T-helper 9 cell (primary cell): Measurements from ENCODE around the gene TBX4.
"Not testable (repeated sequence)": the region's sequence is repeated elsewhere in the genome, so short reads cannot be mapped to it uniquely, and the experiment has no call there.

ENCODE experiments used
- DNase-seq: peaks from one replicate; pipeline ENCODE4 v3.0.0-alpha.2; 2020

The TBX4 gene

DNA sequence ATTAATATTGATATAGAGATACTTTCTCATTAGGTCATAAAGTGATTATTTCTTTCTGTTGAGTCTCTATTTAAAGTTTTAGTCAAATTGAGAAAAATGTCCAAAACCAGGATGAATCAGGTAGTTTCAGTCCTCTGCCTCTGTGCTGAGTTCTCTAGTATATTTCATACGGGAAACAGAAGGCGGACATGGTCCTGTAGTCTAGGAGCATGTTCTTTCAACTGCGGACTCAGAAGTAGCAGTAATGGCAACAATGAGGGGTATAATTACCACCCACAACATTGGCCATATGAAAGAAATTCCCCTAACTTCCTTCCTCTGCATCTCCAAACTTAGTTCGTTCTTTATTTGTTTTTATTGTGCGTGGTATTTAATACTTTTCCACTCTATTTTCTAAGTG lies 50.1 kb downstream of the TBX4 start:
- no peak for DNase-seq

- DNase-seq, result no peak
These were observed 51.7 kb downstream of the TBX4 start for GRCh38 chr17:61503961-61504360.

DNA sequence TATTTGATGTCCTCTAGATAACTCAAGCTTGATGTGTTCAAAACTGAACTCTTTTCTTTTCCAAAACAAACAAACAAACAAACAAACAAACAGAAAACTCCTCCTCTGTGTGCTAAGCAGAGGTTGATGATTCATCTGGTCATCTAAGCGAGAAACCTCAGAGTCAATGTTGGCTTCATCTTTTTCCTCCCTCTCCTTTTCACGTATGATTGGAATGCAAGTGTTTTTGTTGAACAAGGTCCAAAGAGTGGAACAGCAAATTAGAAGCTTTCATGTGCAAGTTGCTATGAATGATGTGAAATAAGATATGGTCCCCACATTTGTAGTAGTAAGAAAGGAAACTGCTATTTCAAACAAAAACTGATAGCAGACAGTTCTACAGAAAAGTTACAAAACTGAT lies 52.5 kb downstream of the TBX4 start:
- no peak for DNase-seq

DNA sequence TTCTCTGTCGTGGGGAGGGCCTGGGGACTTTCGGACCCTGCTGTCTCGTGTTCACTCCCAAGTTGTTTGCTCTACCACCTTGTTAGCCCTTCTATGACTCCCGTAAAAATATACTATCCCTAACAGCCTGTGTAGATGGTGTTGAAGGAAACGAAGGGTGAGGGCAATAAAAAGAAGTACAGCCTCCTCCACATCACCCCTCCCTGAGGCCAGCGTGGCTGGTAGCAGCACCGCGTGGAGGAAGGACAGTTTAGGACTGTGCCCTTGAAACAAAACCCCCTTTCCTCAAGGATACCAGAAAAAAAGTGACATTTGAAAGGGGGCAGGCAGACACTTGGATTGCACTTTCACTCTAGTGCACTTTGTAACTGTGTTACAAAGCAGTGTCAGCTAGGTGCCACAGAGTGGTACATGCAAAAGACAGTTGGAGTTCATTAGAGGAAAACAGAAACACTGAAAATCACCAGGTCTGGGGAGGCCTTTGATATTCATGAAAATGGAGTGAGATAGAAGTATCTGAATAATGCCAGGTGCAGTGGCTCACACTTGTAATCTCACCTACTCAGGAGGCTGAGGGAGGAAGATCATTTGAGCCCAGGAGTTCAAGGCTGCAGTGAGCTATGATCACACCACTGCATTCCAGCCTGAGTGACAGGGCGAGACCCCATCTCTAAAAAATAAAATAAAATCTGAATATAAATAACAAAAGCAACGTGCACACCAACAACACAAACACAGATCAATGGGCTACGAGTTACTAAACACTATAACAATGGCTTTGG lies 53.8 kb downstream of the TBX4 start:
- no peak for DNase-seq

- DNase-seq, result no peak
These were observed 55.3 kb downstream of the TBX4 start for GRCh38 chr17:61507383-61508066.

DNA sequence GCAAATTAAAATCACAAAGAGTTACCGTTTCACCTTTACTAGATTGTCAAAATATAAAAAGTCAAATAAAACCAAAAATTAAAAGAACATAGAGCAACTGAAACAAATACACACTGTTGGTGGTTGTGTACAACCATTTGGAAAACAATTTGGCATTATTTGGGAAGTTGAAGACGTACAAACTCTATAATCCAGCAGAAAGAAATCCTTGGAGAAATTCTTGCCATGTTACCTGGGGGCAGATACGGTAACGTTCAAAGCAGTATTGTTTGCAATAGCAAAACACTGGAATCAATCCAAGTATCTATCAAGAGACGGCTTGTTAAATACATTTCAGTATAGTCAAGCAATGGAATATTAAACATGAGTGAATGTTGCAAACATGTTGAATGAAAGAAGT lies 56.7 kb downstream of the TBX4 start:
- DNase-seq, result no peak

- not testable (repeated sequence) for DNase-seq
These were observed 57.2 kb downstream of the TBX4 start for GRCh38 chr17:61509454-61509853.

DNA sequence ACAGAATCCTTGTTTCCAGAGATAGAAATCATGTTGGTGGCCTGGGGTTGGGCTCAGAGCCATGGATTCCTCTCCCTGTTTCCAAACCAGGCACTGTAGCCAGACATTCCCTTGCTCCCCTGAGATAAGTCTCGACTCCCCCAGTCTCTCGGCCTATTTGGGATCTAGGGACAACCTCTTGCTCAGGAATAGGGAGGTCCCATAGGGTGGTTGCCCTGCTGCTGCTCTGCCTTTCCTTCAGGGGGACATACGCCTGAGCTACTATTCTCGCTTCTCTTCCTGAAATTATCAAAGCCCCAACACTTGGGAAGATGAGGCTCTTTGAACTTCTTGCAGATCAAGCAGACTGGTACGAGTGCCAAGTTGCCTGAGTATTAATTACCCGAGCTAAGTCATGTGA lies 58.0 kb downstream of the TBX4 start:
- no peak for DNase-seq

DNA sequence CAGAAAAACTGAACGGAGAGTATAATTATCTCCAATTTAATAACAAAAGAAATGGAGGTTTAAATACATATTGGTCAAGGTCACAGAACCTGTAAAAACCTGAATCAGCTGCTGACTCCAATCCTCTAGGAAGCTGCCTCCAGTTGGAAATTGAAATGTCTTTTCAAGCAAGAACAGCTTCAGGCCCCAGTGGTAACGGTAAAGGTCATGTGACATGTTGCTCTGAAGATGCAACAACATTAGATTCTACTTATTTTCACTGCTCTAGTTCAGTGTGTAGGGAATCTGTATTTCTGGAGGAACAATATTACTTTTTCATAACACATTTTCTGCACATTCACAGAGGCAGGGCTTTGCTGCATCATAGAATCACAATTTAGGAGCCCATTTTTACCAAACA lies 58.8 kb downstream of the TBX4 start:
- no peak for DNase-seq

DNA sequence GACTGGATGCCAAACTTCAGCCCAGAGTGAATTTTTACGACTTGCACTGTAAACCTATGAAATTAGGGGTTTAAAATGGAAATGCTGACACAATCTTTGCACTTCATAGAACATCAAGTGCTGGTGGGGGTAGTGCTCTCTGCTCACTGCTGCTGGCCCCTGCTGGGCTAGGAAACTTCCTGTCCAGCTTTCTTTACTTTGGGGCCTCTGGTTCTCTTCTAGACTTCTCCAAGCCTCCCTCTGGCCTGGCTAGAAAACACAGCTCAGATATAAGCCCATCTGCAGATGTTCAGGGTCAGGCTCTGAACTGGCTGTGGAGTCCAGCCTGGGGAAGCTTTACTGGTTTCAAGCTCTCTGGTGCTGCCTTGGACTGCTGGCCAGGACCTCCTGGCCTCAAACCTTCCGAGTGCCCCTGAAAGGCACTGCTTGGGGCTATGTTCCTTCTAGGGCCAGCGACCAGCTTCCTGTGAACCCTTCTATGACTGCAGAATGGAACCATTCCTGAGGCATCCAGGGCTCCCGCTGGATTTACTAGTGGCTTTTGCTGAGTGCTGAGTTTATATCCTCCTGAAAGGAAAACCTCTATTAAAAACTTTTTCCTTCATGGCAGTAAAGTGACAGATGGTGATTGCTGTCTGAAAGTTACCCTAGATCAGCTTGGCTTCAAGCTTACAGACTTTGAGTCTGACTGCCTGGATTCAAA lies 59.4 kb downstream of the TBX4 start:
- DNase-seq, result no peak

DNA sequence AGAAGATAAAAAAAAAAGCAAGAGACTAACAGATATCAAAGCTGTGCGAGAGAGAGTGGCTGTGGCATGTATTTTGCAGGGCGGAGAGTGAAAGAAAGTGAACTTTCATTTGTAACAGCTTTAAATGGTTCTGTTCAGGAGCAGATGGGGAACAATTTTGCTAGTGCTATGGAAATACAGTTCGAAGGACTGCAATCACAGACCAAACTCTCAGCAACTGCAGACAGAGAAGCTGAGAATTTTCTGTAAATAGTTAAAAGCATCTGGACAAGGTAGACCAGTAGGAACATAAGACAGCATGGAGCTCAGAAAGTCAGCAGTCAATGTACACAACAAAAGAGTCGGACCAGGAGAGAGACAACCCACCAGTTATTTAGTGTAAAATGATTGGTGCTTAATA lies 62.3 kb downstream of the TBX4 start:
- no peak for DNase-seq

- DNase-seq, result no peak
These were observed 65.0 kb downstream of the TBX4 start for GRCh38 chr17:61517265-61517664.

DNA sequence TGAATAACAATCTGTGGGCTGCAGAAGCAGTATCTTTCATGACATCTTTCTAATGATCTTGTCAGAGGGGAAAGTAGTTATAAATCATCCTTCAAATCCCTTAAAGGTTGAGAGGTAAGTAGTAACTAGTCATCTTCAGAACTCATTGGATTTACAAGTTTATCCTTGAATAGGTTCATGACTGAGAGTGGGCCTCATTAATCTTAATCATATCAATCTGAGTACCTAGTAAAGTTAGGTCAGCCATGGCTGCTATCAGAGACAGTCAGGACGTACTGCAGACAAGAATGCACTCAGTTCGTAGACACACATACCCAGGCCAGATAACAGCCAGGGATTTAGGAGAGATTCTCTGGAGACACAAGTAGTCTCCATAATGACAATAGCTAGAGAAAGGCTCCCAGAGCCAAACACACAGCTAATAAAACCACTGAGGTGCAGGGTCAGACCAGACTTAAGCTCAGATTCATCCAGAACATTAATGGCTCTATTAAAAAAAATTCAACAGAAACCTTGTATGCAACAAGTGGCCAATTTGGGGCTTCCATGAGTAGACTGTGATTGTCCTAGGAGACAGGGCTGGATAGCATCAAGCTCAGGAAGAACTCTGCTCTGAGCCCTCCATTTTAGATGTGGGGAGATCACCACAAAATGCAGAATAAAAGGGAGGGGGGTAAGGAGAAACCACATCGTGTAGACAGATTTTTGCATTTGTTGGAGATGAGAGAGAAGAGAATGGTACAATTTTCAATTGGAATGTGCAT lies 65.8 kb downstream of the TBX4 start:
- no peak for DNase-seq

- DNase-seq, result no peak
These were observed 66.9 kb downstream of the TBX4 start for GRCh38 chr17:61519139-61519538.

DNA sequence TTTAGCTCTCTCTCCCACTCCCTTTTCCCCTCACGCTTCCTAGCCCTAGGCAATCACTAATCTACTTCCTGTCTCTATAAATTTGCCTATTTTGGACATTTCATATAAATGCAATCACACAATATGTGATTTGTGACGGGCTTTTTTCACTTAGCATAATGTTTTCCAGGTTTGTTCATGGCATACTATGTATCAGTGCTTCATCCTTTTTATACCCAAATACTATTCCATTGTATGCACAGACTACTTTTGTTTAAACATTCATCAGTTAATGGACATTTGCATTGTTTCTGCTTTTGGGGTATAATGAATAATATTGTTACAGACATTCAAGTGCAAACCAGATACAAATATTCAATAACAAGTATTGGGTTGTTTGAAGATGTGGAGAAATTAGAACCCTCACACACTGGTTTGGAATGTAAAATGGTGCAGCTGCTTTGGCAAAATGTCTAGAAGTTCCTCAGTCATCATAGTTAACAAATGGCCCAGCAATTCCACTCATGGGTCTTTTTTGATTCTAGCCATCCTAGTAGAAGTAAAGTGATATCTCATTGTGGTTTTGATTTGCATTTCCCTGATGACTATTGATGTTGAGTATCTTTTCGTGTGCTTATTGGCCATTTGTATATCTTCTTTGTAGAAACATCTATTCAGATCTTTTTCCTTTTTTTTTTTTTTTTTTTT lies 67.7 kb downstream of the TBX4 start:
- no peak for DNase-seq

- DNase-seq, result no peak
These were observed 68.7 kb downstream of the TBX4 start for GRCh38 chr17:61520897-61521296.

GRCh38 chr17:61522088-61522487 lies 69.9 kb downstream of the TBX4 start:
- DNase-seq, result no peak

- no peak for DNase-seq
These were observed 72.1 kb downstream of the TBX4 start for GRCh38 chr17:61524319-61524718.

- not testable (repeated sequence) for DNase-seq
These were observed 75.2 kb downstream of the TBX4 start for GRCh38 chr17:61527441-61527840.

DNA sequence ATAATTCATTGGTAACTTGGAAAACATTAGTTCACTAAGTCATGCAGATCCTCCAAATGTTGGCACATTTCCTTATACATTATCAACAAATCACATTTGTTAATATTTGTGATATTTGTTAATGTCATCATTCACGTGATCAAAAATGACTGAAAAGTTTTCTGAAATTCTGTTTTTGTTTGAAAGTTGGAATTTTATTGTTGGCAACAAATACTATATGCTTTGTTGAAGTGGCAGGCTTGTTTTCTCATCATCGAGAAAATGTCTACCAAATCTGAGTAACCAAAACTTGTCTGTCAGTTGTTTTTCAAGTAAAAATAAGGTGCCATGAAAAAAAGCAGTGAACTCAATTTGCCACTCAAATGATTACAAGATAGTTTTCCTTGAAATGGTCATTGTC lies 75.9 kb downstream of the TBX4 start:
- DNase-seq, result no peak

DNA sequence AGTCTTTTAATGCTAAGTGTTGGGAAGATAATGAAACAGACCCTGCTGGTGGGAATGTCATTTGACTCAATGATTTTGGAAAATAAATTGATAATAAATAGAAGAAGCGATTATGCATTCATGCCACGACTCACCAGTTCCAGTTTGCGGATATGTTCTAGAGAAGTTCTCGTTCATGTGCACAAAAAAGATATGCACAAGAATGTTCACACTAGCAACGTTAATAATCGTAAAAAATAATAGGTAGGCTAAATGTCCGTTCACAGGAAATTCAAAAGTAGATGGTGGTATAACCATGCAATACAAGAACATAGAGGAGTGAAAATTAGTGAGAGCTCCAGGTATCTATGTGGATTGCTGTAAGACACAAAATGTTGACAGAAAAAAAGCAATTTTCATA lies 79.0 kb downstream of the TBX4 start:
- no peak for DNase-seq

GRCh38 chr17:61532826-61533225 lies 80.6 kb downstream of the TBX4 start:
- no peak for DNase-seq

- no peak for DNase-seq
These were observed 81.6 kb downstream of the TBX4 start for GRCh38 chr17:61533797-61534196.
